Measurements from ENCODE around the gene MYD88. TPM values are rescaled to one million over a fixed set of nuclear protein-coding genes. Genes with fewer than 3 reads are reported as not detected.
A peak's percentile ranks its signal among the peaks of the same experiment; 100 is the strongest.

The MYD88 gene
- 47.3 and 51.1 TPM in 2 replicates for total RNA-seq

- DNase-seq (ENCODE audit: low read depth) = no peak
These were observed at the start of gene MYD88 for GRCh38 chr3:38138349-38139190. MYD88 (plus strand) TSS chr3:38138661; CDS start chr3:38138701, 40 bp downstream.

DNA sequence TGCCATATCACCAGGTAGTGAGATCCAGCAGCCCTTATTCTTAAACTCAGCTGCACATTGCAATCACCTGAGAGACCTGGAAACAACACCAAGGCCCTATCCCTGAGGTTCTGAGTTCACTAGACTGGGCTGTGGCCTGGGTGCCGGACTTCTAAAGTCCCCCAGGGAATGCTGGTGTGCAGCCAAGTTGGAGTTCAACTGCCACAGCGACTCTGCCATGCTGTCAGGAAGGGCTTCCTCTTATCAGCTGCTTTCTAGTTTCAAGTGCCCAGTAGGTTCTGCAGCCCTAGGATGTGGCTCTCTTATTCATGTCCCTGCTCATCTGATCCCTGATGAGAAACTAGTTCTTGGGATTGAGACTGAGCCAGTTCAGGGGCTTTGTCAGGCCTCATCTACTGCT, 49.3 kb upstream of the MYD88 start:
- no peak for TF ChIP-seq CTCF (conservative IDR thresholded peaks at IDR 0.05; ENCODE audit: low read depth, low read length)
- no peak overlapping the region for H3K4me3 ChIP-seq (ENCODE audit: low read depth, low read length)
- DNase-seq (ENCODE audit: low read depth) = no peak

More at GRCh38 chr3:38138349-38139190, at the start of gene MYD88:
- peak within 1 kb of the TSS; percentile 92 for H3K4me3 ChIP-seq (ENCODE audit: low read depth, low read length)
- TF ChIP-seq CTCF (conservative IDR thresholded peaks at IDR 0.05; ENCODE audit: low read depth, low read length) = no peak

DNA sequence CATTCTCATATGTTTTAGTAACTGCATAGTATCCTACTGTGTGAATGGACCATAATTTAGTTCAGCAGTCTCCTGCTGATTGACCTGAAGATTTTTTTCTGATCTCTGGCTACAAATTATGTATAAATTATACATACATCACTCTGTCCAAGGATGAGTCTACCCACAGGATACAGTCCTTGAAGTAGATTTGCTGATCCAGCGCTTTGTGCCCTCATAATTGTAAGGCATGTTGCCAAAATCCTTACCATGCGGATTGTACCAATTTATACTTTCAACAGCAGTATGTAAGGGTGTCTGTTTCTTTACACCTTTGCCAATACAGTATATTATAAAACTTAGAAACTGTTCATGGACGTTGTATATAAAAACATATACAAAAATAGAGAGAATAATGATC, 48.0 kb upstream of the MYD88 start:
- TF ChIP-seq CTCF (conservative IDR thresholded peaks at IDR 0.05; ENCODE audit: low read depth, low read length) = no peak
- H3K4me3 ChIP-seq (ENCODE audit: low read depth, low read length) = no peak overlapping the region
- DNase-seq (ENCODE audit: low read depth) = no peak

GRCh38 chr3:38094999-38095398, 43.5 kb upstream of the MYD88 start:
- no peak for TF ChIP-seq CTCF (conservative IDR thresholded peaks at IDR 0.05; ENCODE audit: low read depth, low read length)
- no peak overlapping the region for H3K4me3 ChIP-seq (ENCODE audit: low read depth, low read length)
- no peak for DNase-seq (ENCODE audit: low read depth)

- no peak for TF ChIP-seq CTCF (conservative IDR thresholded peaks at IDR 0.05; ENCODE audit: low read depth, low read length)
These were observed 42.6 kb upstream of the MYD88 start for GRCh38 chr3:38095669-38096483.

GRCh38 chr3:38097446-38098375, 40.8 kb upstream of the MYD88 start:
- no peak overlapping the region for H3K4me3 ChIP-seq (ENCODE audit: low read depth, low read length)
- TF ChIP-seq CTCF (conservative IDR thresholded peaks at IDR 0.05; ENCODE audit: low read depth, low read length) = no peak
- no peak for DNase-seq (ENCODE audit: low read depth)

More at GRCh38 chr3:38095669-38096483, 42.6 kb upstream of the MYD88 start:
- DNase-seq (ENCODE audit: low read depth) = no peak
- no peak overlapping the region for H3K4me3 ChIP-seq (ENCODE audit: low read depth, low read length)

All from epithelial cell of proximal tubule (primary cell).